Panc1 (cell line): Measurements from ENCODE around the gene BCAS3. TPM values are rescaled to one million over a fixed set of nuclear protein-coding genes. Genes with fewer than 3 reads are reported as not detected.

Experiments used
- ATAC-seq: fragments of 200-7000 bp; cut with Tn5 transposase; 2 replicates; pipeline ENCODE4 v1.9.1; 2020; ENCODE audit warnings: mild to moderate bottlenecking, moderate library complexity
- BruUV-seq: library from RNA; stranded (reverse); fragments of 400-500 nt; replicated peaks from 2 replicates; lab custom pipeline; 2021; lab: Mats Ljungman, UMichigan
- CTCF ChIA-PET: fragments of 300-600 bp; sonication (Branson Sonifier 250); formaldehyde crosslinking; loops from one replicate; lab custom pipeline; 2022; ENCODE audit warnings: antibody characterized with exemption; lab: Charles Lee
- POLR2A ChIA-PET: fragments of 300-600 bp; sonication (Branson Sonifier 250); formaldehyde crosslinking; loops from one replicate; lab custom pipeline; 2022; ENCODE audit warnings: antibody characterized with exemption; lab: Charles Lee
- DNase-seq: peaks from one replicate; pipeline ENCODE4 v3.0.0-alpha.2; 2010; ENCODE audit warnings: low read depth, low spot score
- H3K27ac ChIP-seq: 2 replicates; pipeline ENCODE4 v1.5.1; 2011; ENCODE audit warnings: mild to moderate bottlenecking, low read length, inconsistent platforms
- H3K27me3 ChIP-seq: fragments of 200-500 bp; sonication (Bioruptor generic); 2 replicates; pipeline ENCODE4 v1.6.0; 2014; ENCODE audit warnings: low read length, inconsistent platforms; ENCODE audit not compliant: control insufficient read depth, insufficient read depth
- H3K36me3 ChIP-seq: fragments of 200-500 bp; sonication (Bioruptor generic); 2 replicates; pipeline ENCODE4 v1.5.1; 2014; ENCODE audit warnings: inconsistent platforms, mild to moderate bottlenecking, low read length, moderate library complexity; ENCODE audit not compliant: control insufficient read depth, insufficient read depth
- H3K4me1 ChIP-seq: 2 replicates; pipeline ENCODE4 v1.5.1; 2011; ENCODE audit warnings: inconsistent platforms, mild to moderate bottlenecking, low read length, moderate library complexity; ENCODE audit not compliant: control insufficient read depth, insufficient read depth
- H3K4me3 ChIP-seq, 2 experiments: 2 replicates each; pipeline ENCODE4 v1.5.1; 2011 to 2012; ENCODE audit warnings: low read depth in 2 of 2, low read length in 2 of 2, mild to moderate bottlenecking in 2 of 2, inconsistent platforms in 1 of 2, moderate library complexity in 1 of 2
- H3K9me3 ChIP-seq: fragments of 200-500 bp; sonication (Bioruptor generic); 2 replicates; pipeline ENCODE4 v1.5.1; 2014; ENCODE audit warnings: low read depth, mild to moderate bottlenecking, inconsistent platforms, low read length, moderate library complexity; ENCODE audit not compliant: control insufficient read depth, insufficient read depth
- CTCF ChIP-seq: fragments of 450-650 bp; IDR thresholded peaks from 2 replicates; pipeline ENCODE4 v1.5.1; 2017; ENCODE audit warnings: mild to moderate bottlenecking
- POLR2AphosphoS5 ChIP-seq: IDR thresholded peaks from 2 replicates; pipeline ENCODE4 v1.6.1; 2012; ENCODE audit warnings: mild to moderate bottlenecking, low read depth, low read length, moderate library complexity
- REST ChIP-seq, 2 experiments: IDR thresholded peaks; 2 replicates each; pipeline ENCODE4 v1.6.1; 2011 to 2012; ENCODE audit warnings: low read depth in 2 of 2, control low read depth in 1 of 2, low read length in 1 of 2, mild to moderate bottlenecking in 1 of 2, moderate library complexity in 1 of 2; ENCODE audit not compliant: insufficient read depth in 1 of 2
- SIN3A ChIP-seq: IDR thresholded peaks from 2 replicates; pipeline ENCODE4 v1.6.1; 2012; ENCODE audit warnings: low read depth, mild to moderate bottlenecking, low read length, moderate library complexity, borderline replicate concordance; ENCODE audit not compliant: insufficient read depth
- TCF7L2 ChIP-seq: IDR thresholded peaks from 2 replicates; pipeline ENCODE4 v1.6.1; 2011; ENCODE audit warnings: mild to moderate bottlenecking, low read depth, low read length, inconsistent platforms
- in situ Hi-C: cut with HindIII; loops from 2 replicates; pipeline ENCODE4 v1.10.0; 2016; ENCODE audit warnings: low sequenced_read_pairs, low pct_unique_long_range_greater_than_20kb
- intact Hi-C: fragments of 100-400 bp; cut with micrococcal nuclease; formaldehyde crosslinking; loops from one replicate; pipeline ENCODE4 v1.10.0; 2022; ENCODE audit not compliant: unreplicated experiment
- total RNA-seq: library from RNA; stranded (reverse); gene quantifications from one replicate; pipeline ENCODE4 v1.2.1, GENCODE V29; 2021; ENCODE audit not compliant: unreplicated experiment

BCAS3 gene
- total RNA-seq, 1 experiment from 2014 or later: 9.3 TPM

- Histone ChIP-seq H3K9me3 (no peaks in the 10 kb centered on the region), H3K27ac (peak overlapping the region; percentile 46; the same call in 1 of the 2 replicates), H3K27me3 (no peaks in the 10 kb centered on the region), H3K36me3 (no peaks in the 10 kb centered on the region), H3K4me1 (0 out of 2 replicates have a peak, but pooled peaks cover 2% of the 10 kb centered on the region), H3K4me3 (no peak overlapping the region)
- ATAC-seq (no peak), DNase-seq (no peak)
- ChIA-PET POLR2A (no interaction called here), CTCF (no interaction called here)
- no peak for TF ChIP-seq CTCF
- TF ChIP-seq SIN3A: no peak
- TF ChIP-seq REST (IDR thresholded peaks at IDR 0.05; ENCODE audit: insufficient read depth in 1 of 2, low read depth in 2 of 2, low read length in 1 of 2): no peak
- TF ChIP-seq TCF7L2: no peak
- no peak for TF ChIP-seq POLR2AphosphoS5
- in situ Hi-C loops: no loop called here
- intact Hi-C loops: no loop called here
- BruUV-seq: no TSS peak
Observed at GRCh38 chr17:61313461-61314326, 636.0 kb downstream of the BCAS3 start.

GRCh38 chr17:61314368-61315078 lies 636.9 kb downstream of the BCAS3 start:
- TF ChIP-seq TCF7L2 (no peak), SIN3A (no peak), POLR2AphosphoS5 (no peak), CTCF (no peak)
- intact Hi-C loops (no loop called here), in situ Hi-C loops (no loop called here)
- H3K27ac ChIP-seq: no peak overlapping the region
- H3K36me3 ChIP-seq: no peaks in the 10 kb centered on the region
- ATAC-seq: peak; percentile 33; the same call in 1 of the 2 replicates
- BruUV-seq: no TSS peak
- no peak for DNase-seq
- POLR2A ChIA-PET: no interaction called here
- no peaks in the 10 kb centered on the region for H3K9me3 ChIP-seq
- H3K4me1 ChIP-seq: 0 out of 2 replicates have a peak, but pooled peaks cover 2% of the 10 kb centered on the region
- no peaks in the 10 kb centered on the region for H3K27me3 ChIP-seq
- CTCF ChIA-PET: no interaction called here
- H3K4me3 ChIP-seq: no peak overlapping the region
